Erythroblast (primary cell): ENCODE measurements around the gene IAH1.

ENCODE experiments used
- GATA1 ChIP-seq: IDR thresholded peaks from 2 replicates; pipeline ENCODE4 v1.6.1; 2011; ENCODE audit warnings: low read depth, mild to moderate bottlenecking, control low read depth, low read length, moderate library complexity
- POLR2A ChIP-seq: IDR thresholded peaks from 2 replicates; pipeline ENCODE4 v1.6.1; 2011; ENCODE audit warnings: mild to moderate bottlenecking, low read length

DNA sequence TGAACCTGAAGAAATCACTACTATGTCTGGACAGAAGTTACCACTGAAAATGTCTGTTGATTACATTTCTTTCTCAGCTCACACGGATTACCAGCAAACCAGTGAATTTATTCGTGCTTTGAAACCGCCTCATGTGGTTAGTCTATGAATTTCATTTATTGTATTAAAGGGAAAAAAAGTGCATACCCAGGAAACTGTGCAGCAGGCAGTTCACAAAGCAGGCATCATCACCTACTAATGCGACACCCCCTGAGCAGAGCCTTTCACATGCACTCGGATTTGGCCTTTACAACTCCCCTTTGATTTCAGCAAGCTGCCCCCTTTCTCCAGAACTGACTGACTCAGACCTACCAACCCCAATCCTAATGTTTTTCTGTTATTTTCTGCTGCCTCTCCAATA lies 30.8 kb upstream of the IAH1 start:
- TF ChIP-seq POLR2A: no peak
- no peak for TF ChIP-seq GATA1
